Endothelial cell of umbilical vein (primary cell): ENCODE data around the gene KIAA1671. TPM values are rescaled to one million over a fixed set of nuclear protein-coding genes. Genes with fewer than 3 reads are reported as not detected.

ENCODE experiments used
- BruUV-seq: library from RNA; stranded (reverse); fragments of 400-500 nt; replicated peaks from 2 replicates; lab custom pipeline; 2021; lab: Mats Ljungman, UMichigan
- CTCF ChIA-PET: fragments of 300-600, 350-600 bp; sonication (Branson Sonifier 250); formaldehyde crosslinking; loops from one replicate; lab custom pipeline; 2021; ENCODE audit warnings: antibody characterized with exemption, inconsistent platforms; lab: Charles Lee
- POLR2A ChIA-PET: fragments of 300-600, 350-600 bp; sonication (Branson Sonifier 250); formaldehyde crosslinking; loops from one replicate; lab custom pipeline; 2021; ENCODE audit warnings: antibody characterized with exemption, inconsistent platforms; lab: Charles Lee
- DNase-seq: peaks from one replicate; pipeline ENCODE4 v3.0.0-alpha.2; 2011; ENCODE audit warnings: low read depth, low spot score
- FAIRE-seq: peaks from 2 replicates; lab custom pipeline; 2011; peaks lifted over from hg19 to GRCh38; lab: Jason Lieb, UNC
- H2AFZ ChIP-seq: 2 replicates; pipeline ENCODE4 v1.6.0; 2012; ENCODE audit warnings: low read depth, low read length, control low read depth, inconsistent platforms
- H3K27ac ChIP-seq: 2 replicates; pipeline ENCODE4 v1.5.1; 2011; ENCODE audit warnings: low read depth, mild to moderate bottlenecking, control low read depth, low read length, moderate library complexity; ENCODE audit not compliant: insufficient read depth
- H3K27me3 ChIP-seq, 2 experiments: 2 replicates each; pipeline versions ENCODE4 v1.6.0 to v1.6.1; 2011; ENCODE audit warnings: low read length in 2 of 2, mixed read lengths in 1 of 2; ENCODE audit not compliant: control insufficient read depth in 2 of 2, insufficient read depth in 2 of 2
- H3K36me3 ChIP-seq, 2 experiments: 2 replicates in 1 of 2; 3 replicates in 1 of 2; pipeline ENCODE4 v1.5.1; 2011; ENCODE audit warnings: low read length in 2 of 2, mild to moderate bottlenecking in 1 of 2, moderate library complexity in 1 of 2; ENCODE audit not compliant: control insufficient read depth in 2 of 2, insufficient read depth in 2 of 2; ENCODE audit errors: extremely low read depth in 1 of 2
- H3K4me1 ChIP-seq: 3 replicates; pipeline ENCODE4 v1.5.1; 2011; ENCODE audit warnings: mild to moderate bottlenecking, low read length; ENCODE audit not compliant: control insufficient read depth, insufficient read depth; ENCODE audit errors: extremely low read depth
- H3K4me2 ChIP-seq: 2 replicates; pipeline ENCODE4 v1.6.1; 2011; ENCODE audit warnings: low read length, control low read depth, mixed read lengths; ENCODE audit not compliant: insufficient read depth
- H3K4me3 ChIP-seq, 3 experiments: fragments of 200-600 bp in 1 of 3; sonication (generic), shearing (Covaris generic) in 1 of 3; replicated peaks in 1 of 3; 2 replicates each; pipeline ENCODE4 v1.5.1; 2011 to 2016; ENCODE audit warnings: control low read depth in 3 of 3, low read length in 3 of 3, mild to moderate bottlenecking in 2 of 3, inconsistent platforms in 1 of 3, low read depth in 1 of 3, moderate library complexity in 1 of 3; ENCODE audit not compliant: insufficient read depth in 1 of 3
- H3K79me2 ChIP-seq: 2 replicates; pipeline ENCODE4 v1.6.0; 2012; ENCODE audit warnings: low read length, inconsistent platforms; ENCODE audit not compliant: control insufficient read depth, insufficient read depth
- H3K9ac ChIP-seq: replicated peaks from 2 replicates; pipeline ENCODE3; 2011; ENCODE audit warnings: low read length, control low read depth; ENCODE audit not compliant: insufficient read depth; ENCODE audit errors: extremely low read depth
- H3K9me1 ChIP-seq: replicated peaks from 3 replicates; pipeline ENCODE4 v1.6.0; 2011; ENCODE audit warnings: mild to moderate bottlenecking, low read length; ENCODE audit not compliant: control insufficient read depth, insufficient read depth; ENCODE audit errors: extremely low read depth
- H3K9me3 ChIP-seq: replicated peaks from 2 replicates; pipeline ENCODE4 v1.5.1; 2012; ENCODE audit warnings: low read length, inconsistent platforms; ENCODE audit not compliant: control insufficient read depth, insufficient read depth
- H4K20me1 ChIP-seq: replicated peaks from 2 replicates; pipeline ENCODE3; 2011; ENCODE audit warnings: mild to moderate bottlenecking, low read length; ENCODE audit not compliant: control insufficient read depth, insufficient read depth; ENCODE audit errors: extremely low read depth
- FOS ChIP-seq: IDR thresholded peaks from 2 replicates; pipeline ENCODE4 v1.6.1; 2011; ENCODE audit warnings: mild to moderate bottlenecking, low read length, moderate library complexity, borderline replicate concordance; ENCODE audit not compliant: insufficient read depth
- GATA2 ChIP-seq: IDR thresholded peaks from 2 replicates; pipeline ENCODE4 v1.7.0; 2011; ENCODE audit warnings: low read depth, mild to moderate bottlenecking, moderate library complexity, mixed read lengths, low read length; ENCODE audit not compliant: insufficient read length, insufficient read depth
- MYC ChIP-seq: IDR thresholded peaks from one replicate; pipeline ENCODE4 v1.6.1; 2011; ENCODE audit warnings: mild to moderate bottlenecking, low read depth, low read length
- POLR2A ChIP-seq: IDR thresholded peaks from 2 replicates; pipeline ENCODE4 v1.6.1; 2012; ENCODE audit warnings: low read depth, mild to moderate bottlenecking, control low read depth, low read length
- dilution Hi-C: fragments of 300-500 bp; cut with MboI; formaldehyde crosslinking; loops from one replicate; pipeline ENCODE4 v1.15.0; 2019; ENCODE audit warnings: low sequenced_read_pairs; ENCODE audit not compliant: extremely low pct_ligation_motif_present
- intact Hi-C: fragments of 100-400 bp; cut with micrococcal nuclease; formaldehyde crosslinking; loops from one replicate; pipeline ENCODE4 v1.10.0; 2022
- polyA plus RNA-seq, 4 experiments: library from polyadenylated mRNA; depleted of rRNA in 3 of 4; stranded (reverse) in 3 of 4; unstranded in 1 of 4; fragments of >200 nt; gene quantifications; 2 replicates each; pipeline versions ENCODE4 v1.2.1 to v1.2.3, GENCODE V29; 2011 to 2012; ENCODE audit warnings: missing spikeins in 1 of 4
- total RNA-seq: library from RNA; stranded (reverse); gene quantifications from 2 replicates; pipeline ENCODE4 v1.2.3, GENCODE V29; 2021
- TF ChIP-seq, protein P1 (sequence below): IDR thresholded peaks from 2 replicates; pipeline ENCODE4 v1.6.1; 2011; ENCODE audit not compliant: insufficient read depth, insufficient read length

KIAA1671 gene
- total and polyA plus RNA-seq, 2 donors (not counting 3 experiments of a cell fraction or from before 2014, with no cell fraction given): 23.1 to 85.1 TPM

DNA sequence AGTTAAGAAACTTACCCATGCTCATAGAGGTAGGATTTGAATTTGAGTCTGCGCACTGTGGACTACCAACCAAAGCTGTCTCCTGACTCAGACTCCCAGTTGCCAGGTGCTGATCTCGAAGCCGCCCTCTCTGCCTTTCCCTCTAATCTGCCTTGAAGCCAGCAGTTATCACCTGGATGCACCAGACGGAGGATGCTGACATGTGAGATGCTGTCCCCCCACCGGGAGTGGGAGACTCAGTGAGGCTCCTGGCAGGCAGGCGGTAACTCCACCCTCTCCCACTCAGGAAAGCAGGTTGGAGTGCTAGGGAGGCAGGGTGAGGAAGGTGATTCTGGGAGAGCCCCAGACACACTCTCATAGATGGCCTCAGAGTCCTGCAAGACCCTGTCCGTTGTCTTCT is 40.4 kb downstream of the KIAA1671 start:
- H3K9me3 ChIP-seq: no peaks in the 10 kb centered on the region
- no peak overlapping the region for H2AFZ ChIP-seq
- H3K4me1 ChIP-seq: peaks cover 49% of the 10 kb centered on the region
- no peak for FAIRE-seq
- BruUV-seq: no TSS peak
- H3K9ac ChIP-seq: no peak overlapping the region
- no peaks in the 10 kb centered on the region for H4K20me1 ChIP-seq
- TF ChIP-seq FOS (no peak), MYC (no peak)
- no peak overlapping the region for H3K4me2 ChIP-seq
- ChIA-PET CTCF (interaction anchor here (1.6 to 1.7 kb wide), 2 partner anchors 39 to 56 kb away, joined by 4 read pairs; no protein-coding TSS in a partner anchor), POLR2A (no interaction called here)
- no peak overlapping the region for H3K27ac ChIP-seq
- H3K79me2 ChIP-seq: peaks cover 22% of the 10 kb centered on the region
- H3K9me1 ChIP-seq: no peaks in the 10 kb centered on the region
- no peaks in the 10 kb centered on the region for H3K27me3 ChIP-seq
- dilution Hi-C loops (no loop called here), intact Hi-C loops (no loop called here)
- DNase-seq: no peak
- no peak overlapping the region for H3K4me3 ChIP-seq
- no peaks in the 10 kb centered on the region for H3K36me3 ChIP-seq

DNA sequence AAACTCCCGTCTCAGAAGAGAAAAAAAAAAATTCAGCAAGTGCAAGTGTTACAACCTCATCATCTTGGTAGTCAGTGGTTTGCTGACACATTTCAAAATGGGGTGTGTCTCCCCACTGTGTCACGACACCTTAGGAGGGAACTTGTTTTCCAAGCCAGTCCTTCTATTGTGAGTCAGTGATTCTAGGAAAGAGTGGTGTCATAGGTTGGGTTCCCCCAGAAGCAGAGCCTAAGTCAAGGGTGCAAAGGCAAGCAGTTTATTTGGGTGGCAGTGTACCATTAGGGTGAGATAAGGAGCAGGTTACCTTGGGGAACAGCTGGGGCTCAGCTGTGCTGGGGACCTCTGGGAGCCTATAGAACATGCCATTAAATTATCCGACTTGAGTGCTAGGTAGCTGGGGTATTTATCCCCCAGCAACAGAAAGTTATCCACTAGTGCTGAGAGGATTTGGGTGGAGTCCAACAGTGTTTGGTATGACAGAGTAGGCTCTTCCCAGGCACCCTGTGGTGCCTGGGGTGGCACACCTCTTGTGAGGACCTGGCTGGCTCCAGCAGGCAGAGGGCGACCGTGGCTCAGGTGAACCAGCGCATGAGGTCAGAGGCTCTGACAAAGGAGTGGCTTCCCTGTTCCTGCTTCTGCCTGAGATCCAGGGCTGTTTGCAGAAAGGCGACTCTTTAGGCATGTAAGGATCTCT is 41.7 kb downstream of the KIAA1671 start:
- intact Hi-C loops (no loop called here), dilution Hi-C loops (no loop called here)
- H3K36me3 ChIP-seq: no peaks in the 10 kb centered on the region
- no peaks in the 10 kb centered on the region for H3K9me3 ChIP-seq
- ChIA-PET POLR2A (no interaction called here), CTCF (no interaction called here)
- no peaks in the 10 kb centered on the region for H3K27me3 ChIP-seq
- H2AFZ ChIP-seq: no peak overlapping the region
- H3K4me2 ChIP-seq: no peak overlapping the region
- H4K20me1 ChIP-seq: no peaks in the 10 kb centered on the region
- H3K9me1 ChIP-seq: no peaks in the 10 kb centered on the region
- no peak overlapping the region for H3K27ac ChIP-seq
- H3K9ac ChIP-seq: no peak overlapping the region
- BruUV-seq: no TSS peak
- peaks cover 45% of the 10 kb centered on the region for H3K4me1 ChIP-seq
- no peak overlapping the region for H3K4me3 ChIP-seq
- no peak for TF ChIP-seq POLR2A
- TF ChIP-seq GATA2: no peak
- TF ChIP-seq FOS: no peak
- TF ChIP-seq, protein P1, sequence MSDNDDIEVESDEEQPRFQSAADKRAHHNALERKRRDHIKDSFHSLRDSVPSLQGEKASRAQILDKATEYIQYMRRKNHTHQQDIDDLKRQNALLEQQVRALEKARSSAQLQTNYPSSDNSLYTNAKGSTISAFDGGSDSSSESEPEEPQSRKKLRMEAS: no peak
- DNase-seq (no peak), FAIRE-seq (no peak)
- peaks cover 17% of the 10 kb centered on the region for H3K79me2 ChIP-seq
